ENCODE measurements around the gene UNC13B.

Gene UNC13B

DNA sequence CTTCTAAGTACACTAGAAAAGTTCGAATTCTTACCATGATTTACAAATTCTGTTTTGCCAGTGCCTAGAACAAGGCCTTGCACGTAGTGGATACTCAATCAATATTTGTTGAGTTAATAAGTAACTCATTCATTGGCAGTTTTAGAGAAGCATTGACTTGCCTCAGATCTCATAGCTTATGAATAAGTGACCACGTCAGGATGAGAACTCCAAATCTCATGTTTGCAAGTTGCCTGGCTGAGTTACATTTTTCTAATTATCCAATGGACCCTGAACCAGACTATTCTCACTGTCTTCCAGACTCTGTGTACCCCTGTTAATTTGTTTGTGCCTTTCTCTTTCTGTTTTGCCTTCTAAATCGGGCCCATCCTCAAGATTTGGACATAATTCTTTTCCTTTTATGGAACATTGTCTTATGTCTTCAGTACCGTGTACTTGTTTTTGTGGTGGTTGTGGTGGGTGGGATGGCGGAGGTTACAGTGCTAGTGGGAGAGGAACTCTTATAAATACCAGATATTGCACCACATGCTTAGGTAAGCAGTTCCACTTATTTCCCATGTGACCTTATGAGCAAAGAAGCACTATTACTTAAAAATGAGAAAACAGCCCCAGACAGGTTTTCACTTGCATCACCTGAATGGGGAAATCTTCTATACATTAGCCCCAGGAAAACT, 96.3 kb downstream of the UNC13B start:
- peak overlapping the region; percentile 66 for H3K27ac ChIP-seq
- H3K9me3 ChIP-seq: no peaks in the 10 kb centered on the region
- TF ChIP-seq, protein P1, sequence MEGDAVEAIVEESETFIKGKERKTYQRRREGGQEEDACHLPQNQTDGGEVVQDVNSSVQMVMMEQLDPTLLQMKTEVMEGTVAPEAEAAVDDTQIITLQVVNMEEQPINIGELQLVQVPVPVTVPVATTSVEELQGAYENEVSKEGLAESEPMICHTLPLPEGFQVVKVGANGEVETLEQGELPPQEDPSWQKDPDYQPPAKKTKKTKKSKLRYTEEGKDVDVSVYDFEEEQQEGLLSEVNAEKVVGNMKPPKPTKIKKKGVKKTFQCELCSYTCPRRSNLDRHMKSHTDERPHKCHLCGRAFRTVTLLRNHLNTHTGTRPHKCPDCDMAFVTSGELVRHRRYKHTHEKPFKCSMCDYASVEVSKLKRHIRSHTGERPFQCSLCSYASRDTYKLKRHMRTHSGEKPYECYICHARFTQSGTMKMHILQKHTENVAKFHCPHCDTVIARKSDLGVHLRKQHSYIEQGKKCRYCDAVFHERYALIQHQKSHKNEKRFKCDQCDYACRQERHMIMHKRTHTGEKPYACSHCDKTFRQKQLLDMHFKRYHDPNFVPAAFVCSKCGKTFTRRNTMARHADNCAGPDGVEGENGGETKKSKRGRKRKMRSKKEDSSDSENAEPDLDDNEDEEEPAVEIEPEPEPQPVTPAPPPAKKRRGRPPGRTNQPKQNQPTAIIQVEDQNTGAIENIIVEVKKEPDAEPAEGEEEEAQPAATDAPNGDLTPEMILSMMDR (IDR thresholded peaks at IDR 0.05): no peak
- H3K4me3 ChIP-seq (ENCODE audit: low read depth in 1 of 2, low read length in 1 of 2): peak overlapping the region in 1 of 2 experiments; percentile 19
- H3K36me3 ChIP-seq: no peaks in the 10 kb centered on the region
- H3K4me1 ChIP-seq (ENCODE audit: control insufficient read depth in 1 of 2, insufficient read depth in 1 of 2, low read depth in 1 of 2, low read length in 1 of 2): peaks cover 27% of the 10 kb centered on the region in 2 experiments
- no peaks in the 10 kb centered on the region for H3K27me3 ChIP-seq

DNA sequence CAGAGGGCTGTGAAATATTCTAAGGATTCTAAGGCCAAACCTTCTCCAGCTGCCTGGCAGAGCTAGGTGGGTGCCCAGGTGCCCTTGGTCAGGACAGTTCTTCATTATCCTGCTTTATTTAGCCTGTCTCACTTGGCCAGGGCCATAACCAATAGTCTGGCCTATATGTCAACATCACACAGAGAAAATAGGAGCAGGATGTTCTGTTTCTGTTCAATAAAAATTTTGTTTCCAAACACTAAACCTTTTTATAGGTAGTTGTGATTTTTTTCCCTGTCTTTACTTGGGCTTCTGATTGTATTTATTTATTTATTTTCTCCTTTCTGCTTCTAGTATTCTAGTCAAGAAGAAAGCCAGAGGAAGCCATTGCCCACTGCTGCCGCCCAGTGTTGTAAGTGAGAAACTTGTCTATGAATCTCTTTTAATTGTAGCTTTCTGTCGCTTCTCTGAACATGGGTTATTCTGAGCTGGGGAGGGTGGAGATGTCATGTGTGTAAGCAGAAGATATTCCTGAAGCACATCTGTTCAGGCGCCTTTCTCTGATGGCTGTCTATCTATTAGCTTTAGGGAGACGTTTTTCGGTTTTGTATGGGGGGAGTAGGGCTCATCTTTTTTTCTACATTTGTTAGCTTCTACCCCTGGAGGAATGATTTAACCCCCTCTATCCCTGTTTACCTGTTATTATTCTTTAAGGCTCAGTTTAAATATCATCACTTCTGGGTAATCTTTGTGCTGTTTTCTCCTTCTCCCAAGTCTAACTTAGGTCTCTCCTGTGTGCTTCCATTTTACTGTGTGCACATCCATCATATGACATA, 97.1 kb downstream of the UNC13B start:
- Histone ChIP-seq H3K27me3 (no peaks in the 10 kb centered on the region), H3K4me3 (ENCODE audit: low read depth in 1 of 2, low read length in 1 of 2) (peak overlapping the region in 1 of 2 experiments; percentile 19), H3K9me3 (no peaks in the 10 kb centered on the region), H3K27ac (peak overlapping the region; percentile 66), H3K4me1 (ENCODE audit: control insufficient read depth in 1 of 2, insufficient read depth in 1 of 2, low read depth in 1 of 2, low read length in 1 of 2) (peaks cover 27% of the 10 kb centered on the region in 2 experiments), H3K36me3 (no peaks in the 10 kb centered on the region)
- TF ChIP-seq, protein P1 (IDR thresholded peaks at IDR 0.05): no peak

DNA sequence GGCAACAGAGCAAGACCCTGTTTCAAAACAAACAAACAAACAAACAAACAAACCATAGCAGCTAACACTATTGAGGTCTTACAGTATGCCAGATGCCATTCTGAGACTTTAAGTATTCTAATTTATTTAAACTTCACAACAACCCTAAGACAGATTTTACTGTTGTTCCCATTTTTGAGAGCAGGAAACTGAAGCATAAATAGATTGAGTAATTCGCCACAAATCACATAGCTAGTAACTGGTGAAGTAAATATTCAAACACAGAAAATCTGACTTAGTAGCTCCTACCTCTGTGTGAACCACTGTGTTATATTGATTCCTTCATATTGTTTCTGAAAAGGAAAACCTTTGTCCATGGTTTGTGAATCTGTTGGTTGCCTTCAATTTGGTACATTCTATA, 98.4 kb downstream of the UNC13B start:
- TF ChIP-seq, protein P1 (IDR thresholded peaks at IDR 0.05): no peak
- Histone ChIP-seq H3K9me3 (no peaks in the 10 kb centered on the region), H3K27ac (no peak overlapping the region), H3K4me1 (ENCODE audit: control insufficient read depth in 1 of 2, insufficient read depth in 1 of 2, low read depth in 1 of 2, low read length in 1 of 2) (peaks cover 27% of the 10 kb centered on the region in 2 experiments), H3K36me3 (no peaks in the 10 kb centered on the region), H3K27me3 (no peaks in the 10 kb centered on the region), H3K4me3 (ENCODE audit: low read depth in 1 of 2, low read length in 1 of 2) (no peak overlapping the region)

DNA sequence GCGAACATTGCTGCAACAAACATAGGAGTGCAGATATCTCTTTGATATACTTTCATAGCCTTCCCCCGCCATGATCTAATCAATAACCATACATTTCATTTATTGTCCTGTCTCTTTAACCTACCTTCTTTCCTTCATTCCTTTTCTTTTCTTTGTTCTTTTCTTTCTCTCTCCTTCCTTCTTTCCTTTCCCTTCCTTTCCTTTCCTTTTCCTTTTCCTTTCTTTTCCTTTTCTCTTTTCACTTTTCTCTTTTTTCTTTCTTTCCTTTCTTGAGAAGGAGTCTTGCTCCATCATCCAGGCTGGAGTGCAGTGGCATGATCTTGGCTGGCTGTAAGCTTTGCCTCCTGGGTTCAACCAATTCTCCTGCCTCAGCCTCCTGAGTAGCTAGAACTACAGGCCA, 100.3 kb downstream of the UNC13B start:
- no peaks in the 10 kb centered on the region for H3K9me3 ChIP-seq
- H3K27ac ChIP-seq: no peak overlapping the region
- TF ChIP-seq, protein P1 (IDR thresholded peaks at IDR 0.05): no peak
- no peaks in the 10 kb centered on the region for H3K27me3 ChIP-seq
- H3K4me1 ChIP-seq (ENCODE audit: control insufficient read depth in 1 of 2, insufficient read depth in 1 of 2, low read depth in 1 of 2, low read length in 1 of 2): peaks cover 27% of the 10 kb centered on the region in 2 experiments
- no peak overlapping the region for H3K4me3 ChIP-seq (ENCODE audit: low read depth in 1 of 2, low read length in 1 of 2)
- H3K36me3 ChIP-seq: no peaks in the 10 kb centered on the region

DNA sequence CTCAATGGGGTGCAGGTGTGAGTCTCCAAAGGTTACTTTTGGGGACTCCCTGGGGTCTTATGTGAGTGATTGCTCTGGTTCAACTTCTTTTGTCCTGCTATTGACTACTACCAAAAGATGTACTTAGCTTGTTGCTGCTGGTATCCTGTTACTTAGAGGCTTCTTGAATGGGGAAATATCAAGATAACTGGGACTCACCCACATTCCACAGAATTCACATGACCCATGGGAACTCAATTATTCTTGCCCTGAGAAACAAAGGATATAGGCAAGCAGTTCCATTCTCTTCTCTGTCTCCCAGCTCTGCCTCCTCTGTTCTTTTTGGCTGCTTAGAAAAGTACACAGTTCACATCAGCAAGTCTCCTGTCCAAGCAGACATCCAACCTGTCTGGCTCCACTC, 105.9 kb downstream of the UNC13B start:
- no peaks in the 10 kb centered on the region for H3K27me3 ChIP-seq
- no peak overlapping the region for H3K27ac ChIP-seq
- H3K9me3 ChIP-seq: no peaks in the 10 kb centered on the region
- no peaks in the 10 kb centered on the region for H3K4me1 ChIP-seq (ENCODE audit: control insufficient read depth in 1 of 2, insufficient read depth in 1 of 2, low read depth in 1 of 2, low read length in 1 of 2)
- H3K4me3 ChIP-seq (ENCODE audit: low read depth in 1 of 2, low read length in 1 of 2): no peak overlapping the region
- H3K36me3 ChIP-seq: no peaks in the 10 kb centered on the region
- TF ChIP-seq, protein P1 (IDR thresholded peaks at IDR 0.05): no peak
